ENCODE results near the gene SLPI. TPM values are rescaled to one million over a fixed set of nuclear protein-coding genes. Genes with fewer than 3 reads are reported as not detected.

Gene SLPI
- total and polyA plus RNA-seq, 2 experiments from 2014 or later = not detected

- TF ChIP-seq, protein P1, sequence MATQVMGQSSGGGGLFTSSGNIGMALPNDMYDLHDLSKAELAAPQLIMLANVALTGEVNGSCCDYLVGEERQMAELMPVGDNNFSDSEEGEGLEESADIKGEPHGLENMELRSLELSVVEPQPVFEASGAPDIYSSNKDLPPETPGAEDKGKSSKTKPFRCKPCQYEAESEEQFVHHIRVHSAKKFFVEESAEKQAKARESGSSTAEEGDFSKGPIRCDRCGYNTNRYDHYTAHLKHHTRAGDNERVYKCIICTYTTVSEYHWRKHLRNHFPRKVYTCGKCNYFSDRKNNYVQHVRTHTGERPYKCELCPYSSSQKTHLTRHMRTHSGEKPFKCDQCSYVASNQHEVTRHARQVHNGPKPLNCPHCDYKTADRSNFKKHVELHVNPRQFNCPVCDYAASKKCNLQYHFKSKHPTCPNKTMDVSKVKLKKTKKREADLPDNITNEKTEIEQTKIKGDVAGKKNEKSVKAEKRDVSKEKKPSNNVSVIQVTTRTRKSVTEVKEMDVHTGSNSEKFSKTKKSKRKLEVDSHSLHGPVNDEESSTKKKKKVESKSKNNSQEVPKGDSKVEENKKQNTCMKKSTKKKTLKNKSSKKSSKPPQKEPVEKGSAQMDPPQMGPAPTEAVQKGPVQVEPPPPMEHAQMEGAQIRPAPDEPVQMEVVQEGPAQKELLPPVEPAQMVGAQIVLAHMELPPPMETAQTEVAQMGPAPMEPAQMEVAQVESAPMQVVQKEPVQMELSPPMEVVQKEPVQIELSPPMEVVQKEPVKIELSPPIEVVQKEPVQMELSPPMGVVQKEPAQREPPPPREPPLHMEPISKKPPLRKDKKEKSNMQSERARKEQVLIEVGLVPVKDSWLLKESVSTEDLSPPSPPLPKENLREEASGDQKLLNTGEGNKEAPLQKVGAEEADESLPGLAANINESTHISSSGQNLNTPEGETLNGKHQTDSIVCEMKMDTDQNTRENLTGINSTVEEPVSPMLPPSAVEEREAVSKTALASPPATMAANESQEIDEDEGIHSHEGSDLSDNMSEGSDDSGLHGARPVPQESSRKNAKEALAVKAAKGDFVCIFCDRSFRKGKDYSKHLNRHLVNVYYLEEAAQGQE (IDR thresholded peaks at IDR 0.05; ENCODE audit: unreplicated experiment) = no peak
- TF ChIP-seq, protein P2, sequence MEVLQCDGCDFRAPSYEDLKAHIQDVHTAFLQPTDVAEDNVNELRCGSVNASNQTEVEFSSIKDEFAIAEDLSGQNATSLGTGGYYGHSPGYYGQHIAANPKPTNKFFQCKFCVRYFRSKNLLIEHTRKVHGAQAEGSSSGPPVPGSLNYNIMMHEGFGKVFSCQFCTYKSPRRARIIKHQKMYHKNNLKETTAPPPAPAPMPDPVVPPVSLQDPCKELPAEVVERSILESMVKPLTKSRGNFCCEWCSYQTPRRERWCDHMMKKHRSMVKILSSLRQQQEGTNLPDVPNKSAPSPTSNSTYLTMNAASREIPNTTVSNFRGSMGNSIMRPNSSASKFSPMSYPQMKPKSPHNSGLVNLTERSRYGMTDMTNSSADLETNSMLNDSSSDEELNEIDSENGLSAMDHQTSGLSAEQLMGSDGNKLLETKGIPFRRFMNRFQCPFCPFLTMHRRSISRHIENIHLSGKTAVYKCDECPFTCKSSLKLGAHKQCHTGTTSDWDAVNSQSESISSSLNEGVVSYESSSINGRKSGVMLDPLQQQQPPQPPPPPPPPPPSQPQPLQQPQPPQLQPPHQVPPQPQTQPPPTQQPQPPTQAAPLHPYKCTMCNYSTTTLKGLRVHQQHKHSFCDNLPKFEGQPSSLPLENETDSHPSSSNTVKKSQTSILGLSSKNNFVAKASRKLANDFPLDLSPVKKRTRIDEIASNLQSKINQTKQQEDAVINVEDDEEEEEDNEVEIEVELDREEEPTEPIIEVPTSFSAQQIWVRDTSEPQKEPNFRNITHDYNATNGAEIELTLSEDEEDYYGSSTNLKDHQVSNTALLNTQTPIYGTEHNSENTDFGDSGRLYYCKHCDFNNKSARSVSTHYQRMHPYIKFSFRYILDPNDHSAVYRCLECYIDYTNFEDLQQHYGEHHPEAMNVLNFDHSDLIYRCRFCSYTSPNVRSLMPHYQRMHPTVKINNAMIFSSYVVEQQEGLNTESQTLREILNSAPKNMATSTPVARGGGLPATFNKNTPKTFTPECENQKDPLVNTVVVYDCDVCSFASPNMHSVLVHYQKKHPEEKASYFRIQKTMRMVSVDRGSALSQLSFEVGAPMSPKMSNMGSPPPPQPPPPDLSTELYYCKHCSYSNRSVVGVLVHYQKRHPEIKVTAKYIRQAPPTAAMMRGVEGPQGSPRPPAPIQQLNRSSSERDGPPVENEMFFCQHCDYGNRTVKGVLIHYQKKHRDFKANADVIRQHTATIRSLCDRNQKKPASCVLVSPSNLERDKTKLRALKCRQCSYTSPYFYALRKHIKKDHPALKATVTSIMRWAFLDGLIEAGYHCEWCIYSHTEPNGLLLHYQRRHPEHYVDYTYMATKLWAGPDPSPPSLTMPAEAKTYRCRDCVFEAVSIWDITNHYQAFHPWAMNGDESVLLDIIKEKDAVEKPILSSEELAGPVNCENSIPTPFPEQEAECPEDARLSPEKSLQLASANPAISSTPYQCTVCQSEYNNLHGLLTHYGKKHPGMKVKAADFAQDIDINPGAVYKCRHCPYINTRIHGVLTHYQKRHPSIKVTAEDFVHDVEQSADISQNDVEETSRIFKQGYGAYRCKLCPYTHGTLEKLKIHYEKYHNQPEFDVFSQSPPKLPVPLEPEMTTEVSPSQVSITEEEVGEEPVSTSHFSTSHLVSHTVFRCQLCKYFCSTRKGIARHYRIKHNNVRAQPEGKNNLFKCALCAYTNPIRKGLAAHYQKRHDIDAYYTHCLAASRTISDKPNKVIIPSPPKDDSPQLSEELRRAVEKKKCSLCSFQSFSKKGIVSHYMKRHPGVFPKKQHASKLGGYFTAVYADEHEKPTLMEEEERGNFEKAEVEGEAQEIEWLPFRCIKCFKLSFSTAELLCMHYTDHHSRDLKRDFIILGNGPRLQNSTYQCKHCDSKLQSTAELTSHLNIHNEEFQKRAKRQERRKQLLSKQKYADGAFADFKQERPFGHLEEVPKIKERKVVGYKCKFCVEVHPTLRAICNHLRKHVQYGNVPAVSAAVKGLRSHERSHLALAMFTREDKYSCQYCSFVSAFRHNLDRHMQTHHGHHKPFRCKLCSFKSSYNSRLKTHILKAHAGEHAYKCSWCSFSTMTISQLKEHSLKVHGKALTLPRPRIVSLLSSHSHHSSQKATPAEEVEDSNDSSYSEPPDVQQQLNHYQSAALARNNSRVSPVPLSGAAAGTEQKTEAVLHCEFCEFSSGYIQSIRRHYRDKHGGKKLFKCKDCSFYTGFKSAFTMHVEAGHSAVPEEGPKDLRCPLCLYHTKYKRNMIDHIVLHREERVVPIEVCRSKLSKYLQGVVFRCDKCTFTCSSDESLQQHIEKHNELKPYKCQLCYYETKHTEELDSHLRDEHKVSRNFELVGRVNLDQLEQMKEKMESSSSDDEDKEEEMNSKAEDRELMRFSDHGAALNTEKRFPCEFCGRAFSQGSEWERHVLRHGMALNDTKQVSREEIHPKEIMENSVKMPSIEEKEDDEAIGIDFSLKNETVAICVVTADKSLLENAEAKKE (CRISPR knock-in tag; IDR thresholded peaks at IDR 0.05) = no peak
- TF ChIP-seq ZNF114 (CRISPR knock-in tag; IDR thresholded peaks at IDR 0.05) (no peak), EZH2 (IDR thresholded peaks at IDR 0.05; ENCODE audit: low read depth, unreplicated experiment) (no peak)
Measured at GRCh38 chr20:45291526-45291925, 37.2 kb upstream of the SLPI start (continued).

Data from GM23338 (cell line).